GM12878 (cell line): ENCODE data around the gene TFF1. TPM values are rescaled to one million over a fixed set of nuclear protein-coding genes. Genes with fewer than 3 reads are reported as not detected.

ENCODE experiments used
- ATAC-seq: fragments of 200-7000 bp; cut with Tn5 transposase; 3 replicates; pipeline ENCODE4 v1.9.1; 2020; ENCODE audit warnings: mild to moderate bottlenecking, moderate library complexity
- BruUV-seq: library from RNA; stranded (reverse); fragments of 400-500 nt; replicated peaks from 2 replicates; lab custom pipeline; 2021; lab: Mats Ljungman, UMichigan
- CTCF ChIA-PET: fragments of 300-600 bp; sonication (Branson Sonifier 250); formaldehyde crosslinking; extraction: SDS; loops from one replicate; lab custom pipeline; 2021; ENCODE audit warnings: inconsistent platforms; lab: Yijun Ruan, JAX
- POLR2A ChIA-PET: fragments of 350-600 bp; formaldehyde crosslinking; extraction: SDS; loops from one replicate; lab custom pipeline; 2021; ENCODE audit warnings: inconsistent platforms; lab: Charles Lee
- RAD21 ChIA-PET: fragments of 300-600 bp; sonication (Branson Sonifier 250); formaldehyde crosslinking; loops from one replicate; lab custom pipeline; 2023; ENCODE audit warnings: antibody characterized with exemption; ENCODE audit not compliant: unreplicated experiment; lab: Charles Lee
- SMC1A ChIA-PET: fragments of 300-600 bp; sonication (Branson Sonifier 250); formaldehyde crosslinking; loops from one replicate; lab custom pipeline; 2023; ENCODE audit not compliant: unreplicated experiment, uncharacterized antibody; lab: Charles Lee
- DNase-seq: peaks from one replicate; pipeline ENCODE4 v3.0.0-alpha.2; 2011; ENCODE audit warnings: low read depth, low spot score
- FAIRE-seq: peaks from 3 replicates; lab custom pipeline; 2011; peaks lifted over from hg19 to GRCh38; lab: Jason Lieb, UNC
- H2AFZ ChIP-seq: 2 replicates; pipeline ENCODE4 v1.6.0; 2011; ENCODE audit warnings: low read depth, low read length, control low read depth; ENCODE audit not compliant: control insufficient read depth
- H3K27ac ChIP-seq: 2 replicates; pipeline ENCODE4 v1.5.1; 2011; ENCODE audit warnings: control low read depth; ENCODE audit not compliant: control insufficient read depth, insufficient read depth
- H3K27me3 ChIP-seq, 2 experiments: replicated peaks in 1 of 2; 2 replicates each; pipeline versions ENCODE4 v1.6.0 to v1.6.1; 2011; ENCODE audit warnings: low read length in 1 of 2; ENCODE audit not compliant: control insufficient read depth in 2 of 2, insufficient read depth in 2 of 2
- H3K36me3 ChIP-seq, 2 experiments: 2 replicates each; pipeline ENCODE4 v1.5.1; 2011; ENCODE audit warnings: low read length in 1 of 2; ENCODE audit not compliant: control insufficient read depth in 2 of 2, insufficient read depth in 2 of 2
- H3K4me1 ChIP-seq: 2 replicates; pipeline ENCODE4 v1.6.1; 2011; ENCODE audit warnings: mild to moderate bottlenecking, low read length, moderate library complexity, mixed read lengths; ENCODE audit not compliant: control insufficient read depth, insufficient read depth
- H3K4me2 ChIP-seq: 2 replicates; pipeline ENCODE4 v1.6.0; 2011; ENCODE audit warnings: control low read depth; ENCODE audit not compliant: control insufficient read depth, insufficient read depth
- H3K4me3 ChIP-seq: fragments of 200-600 bp; sonication (generic); 2 replicates; pipeline ENCODE4 v1.5.1; 2016
- H3K79me2 ChIP-seq: 2 replicates; pipeline ENCODE4 v1.6.0; 2011; ENCODE audit warnings: low read length; ENCODE audit not compliant: control insufficient read depth, insufficient read depth
- H3K9ac ChIP-seq: 2 replicates; pipeline ENCODE4 v1.8.0; 2011; ENCODE audit warnings: low read length, control low read depth, mixed read lengths; ENCODE audit not compliant: control insufficient read depth, insufficient read depth
- H3K9me3 ChIP-seq: replicated peaks from 3 replicates; pipeline ENCODE4 v1.5.1; 2011; ENCODE audit warnings: mild to moderate bottlenecking, low read length; ENCODE audit not compliant: control insufficient read depth, insufficient read depth
- H4K20me1 ChIP-seq: 2 replicates; pipeline ENCODE4 v1.6.0; 2011; ENCODE audit not compliant: control insufficient read depth, insufficient read depth
- BMI1 ChIP-seq: fragments of 450-650 bp; IDR thresholded peaks from 2 replicates; pipeline ENCODE4 v1.6.1; 2016; ENCODE audit warnings: mild to moderate bottlenecking, moderate library complexity, borderline replicate concordance
- ELK1 ChIP-seq: IDR thresholded peaks from 2 replicates; pipeline ENCODE4 v1.6.1; 2012; ENCODE audit warnings: low read depth, low read length, improper control_type of control experiment
- FOS ChIP-seq: IDR thresholded peaks from 3 replicates; pipeline ENCODE4 v1.6.1; 2011; ENCODE audit warnings: borderline replicate concordance; ENCODE audit not compliant: insufficient read length; ENCODE audit errors: extremely low read depth
- FOXM1 ChIP-seq: IDR thresholded peaks from 2 replicates; pipeline ENCODE4 v1.6.1; 2012; ENCODE audit warnings: low read depth, mild to moderate bottlenecking, inconsistent platforms, low read length, moderate library complexity
- JUND ChIP-seq: IDR thresholded peaks from 2 replicates; pipeline ENCODE4 v1.6.1; 2012; ENCODE audit warnings: low read depth, mild to moderate bottlenecking, low read length, improper control_type of control experiment, moderate library complexity
- KAT2A ChIP-seq: conservative IDR thresholded peaks from 2 replicates; pipeline ENCODE4 v1.6.1; 2011; ENCODE audit warnings: low read depth, low read length; ENCODE audit not compliant: control insufficient read depth
- MEF2B ChIP-seq: fragments of 450-650 bp; IDR thresholded peaks from 2 replicates; pipeline ENCODE4 v1.6.1; 2018; ENCODE audit warnings: mild to moderate bottlenecking, moderate library complexity; ENCODE audit not compliant: partially characterized antibody, poor library complexity, severe bottlenecking
- NFIC ChIP-seq: IDR thresholded peaks from 2 replicates; pipeline ENCODE4 v1.6.1; 2012; ENCODE audit warnings: low read depth, mild to moderate bottlenecking, inconsistent platforms, low read length, moderate library complexity
- POLR2A ChIP-seq: IDR thresholded peaks from 2 replicates; pipeline ENCODE4 v1.6.1; 2011; ENCODE audit warnings: low read depth, mild to moderate bottlenecking, low read length
- POU2F2 ChIP-seq: IDR thresholded peaks from 3 replicates; pipeline ENCODE4 v1.6.1; 2011; ENCODE audit warnings: low read depth, mild to moderate bottlenecking, low read length, borderline replicate concordance
- RAD21 ChIP-seq: IDR thresholded peaks from 2 replicates; pipeline ENCODE4 v1.6.1; 2011; ENCODE audit warnings: mild to moderate bottlenecking, low read depth, low read length, moderate library complexity; ENCODE audit not compliant: insufficient read depth
- RCOR1 ChIP-seq: conservative IDR thresholded peaks from 2 replicates; pipeline ENCODE4 v1.6.1; 2012; ENCODE audit warnings: low read depth, low read length, improper control_type of control experiment
- RELA ChIP-seq: fragments of 450-650 bp; IDR thresholded peaks from 2 replicates; pipeline ENCODE4 v1.8.0; 2014; ENCODE audit warnings: borderline replicate concordance; ENCODE audit not compliant: partially characterized antibody
- TCF3 ChIP-seq: IDR thresholded peaks from 2 replicates; pipeline ENCODE4 v1.6.1; 2012; ENCODE audit warnings: low read depth, mild to moderate bottlenecking, low read length, borderline replicate concordance; ENCODE audit not compliant: insufficient read depth
- ZBED1 ChIP-seq: IDR thresholded peaks from 2 replicates; pipeline ENCODE4 v1.6.1; 2016; ENCODE audit warnings: borderline replicate concordance
- ZBTB4 ChIP-seq: fragments of 450-650 bp; formaldehyde crosslinking; IDR thresholded peaks from 2 replicates; pipeline ENCODE4 v1.4.0; 2022; ENCODE audit warnings: mild to moderate bottlenecking, moderate library complexity
- ZNF24 ChIP-seq: fragments of 450-650 bp; IDR thresholded peaks from 2 replicates; pipeline ENCODE4 v1.6.1; 2017; ENCODE audit warnings: antibody characterized with exemption, mild to moderate bottlenecking
- WGBS: methylation state at CpG from one replicate; pipeline ENCODE4 v1.1.6; 2016; ENCODE audit warnings: low lambda C conversion rate; ENCODE audit not compliant: insufficient replicate concordance, insufficient coverage; ENCODE audit errors: missing lambda C conversion rate; 5-methylcytosine and 5-hydroxymethylcytosine counted together
- in situ Hi-C: fragments of 300-500 bp; cut with MboI; formaldehyde crosslinking; loops from 9 replicates; pipeline ENCODE4 v1.14.3; 2018; ENCODE audit warnings: mixed read lengths
- intact Hi-C: fragments of 100-400 bp; cut with micrococcal nuclease; formaldehyde crosslinking; loops from one replicate; pipeline ENCODE4 v1.14.2; 2022; ENCODE audit not compliant: unreplicated experiment
- polyA plus RNA-seq, 11 experiments: library from polyadenylated mRNA; depleted of rRNA in 4 of 11; unstranded in 6 of 11; stranded (reverse) in 5 of 11; fragments of >200 nt; fragmentation: Nextera tagmentation in 4 of 11; fragmentation: Illumina TruSeq in 1 of 11; extraction: Ambion mirVana in 4 of 11; extraction: Trizol in 1 of 11; gene quantifications; 1 replicate in 1 of 11; 2 replicates in 10 of 11; pipeline versions ENCODE4 v1.2.1 to v1.2.3, GENCODE V29; 2011 to 2016; ENCODE audit warnings: inconsistent platforms in 2 of 11, missing spikeins in 2 of 11, low read depth in 1 of 11
- total RNA-seq, 4 experiments: library from RNA; depleted of rRNA in 3 of 4; stranded (reverse); fragments of >200 nt in 3 of 4; fragmentation: Illumina TruSeq in 1 of 4; extraction: Trizol in 1 of 4; gene quantifications; 2 replicates each; pipeline versions ENCODE4 v1.2.1 to v1.2.3, GENCODE V29; 2013 to 2021

TFF1 gene
- total and polyA plus RNA-seq, 10 of the 15 experiments (the other 5 are each of a cell fraction or from before 2014, with no cell fraction given) = 0.13 TPM; not detected in 9

DNA sequence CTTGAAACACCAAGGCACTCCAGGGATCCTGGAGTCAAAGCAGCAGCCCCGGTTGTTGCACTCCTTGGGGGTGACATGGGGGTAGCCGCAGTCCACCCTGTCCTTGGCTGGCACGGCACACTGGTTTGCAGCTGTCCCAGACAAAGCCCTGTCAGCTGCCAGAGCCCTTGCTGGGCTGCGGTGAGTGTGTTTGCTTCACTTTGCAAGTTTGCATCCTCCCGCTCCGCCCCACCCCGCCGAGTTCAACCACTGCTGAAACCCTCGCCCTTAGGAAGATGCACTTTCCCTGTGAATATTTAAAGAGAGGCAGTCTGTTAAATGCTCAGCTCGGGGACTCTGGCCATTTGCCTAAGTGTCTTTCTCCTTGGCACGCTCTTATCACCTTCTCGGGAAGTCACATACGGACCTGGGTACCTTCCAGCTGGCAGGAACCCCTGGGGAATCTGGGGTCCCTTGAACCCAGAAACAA is 52.8 kb downstream of the TFF1 start (continued):
- TF ChIP-seq ZBTB4 (CRISPR knock-in tag) (no peak), POLR2A (no peak), FOXM1 (no peak), RAD21 (no peak), NFIC (no peak)

DNA sequence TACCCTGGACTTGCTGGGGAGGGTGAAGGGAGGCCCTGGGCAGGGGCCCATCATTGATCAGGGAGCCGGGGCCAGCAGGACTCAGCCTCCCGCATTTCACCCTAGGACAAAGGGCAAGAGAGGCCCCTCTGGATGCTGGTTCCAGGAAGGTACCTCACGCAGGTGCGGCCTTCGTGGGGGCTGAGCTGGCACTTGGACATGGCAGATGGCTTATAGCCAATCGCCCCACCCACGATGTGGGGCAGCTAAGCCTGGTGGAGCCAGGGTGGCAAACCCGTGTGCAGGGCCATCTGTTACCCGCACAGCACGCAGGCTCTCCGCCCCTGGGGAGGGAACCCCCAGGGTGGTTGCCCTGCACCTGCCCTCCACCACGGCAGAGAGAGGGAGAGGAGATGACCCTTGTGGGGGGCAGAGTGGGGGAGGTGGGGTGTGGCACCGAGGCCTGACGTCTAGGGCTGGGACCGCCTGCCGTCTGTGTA is 53.7 kb downstream of the TFF1 start:
- H3K4me2 ChIP-seq = no peak overlapping the region
- no peak overlapping the region for H3K27ac ChIP-seq
- no peaks in the 10 kb centered on the region for H3K36me3 ChIP-seq
- intact Hi-C loops = no loop called here
- no TSS peak for BruUV-seq
- H3K4me3 ChIP-seq = no peak overlapping the region
- H3K79me2 ChIP-seq = no peaks in the 10 kb centered on the region
- ATAC-seq = no peak
- H3K27me3 ChIP-seq = no peaks in the 10 kb centered on the region
- CTCF ChIA-PET = no interaction called here
- TF ChIP-seq TCF3 (no peak), MEF2B (no peak), ELK1 (no peak), BMI1 (no peak), ZNF24 (no peak), FOS (no peak), KAT2A (no peak), ZBED1 (no peak), RCOR1 (no peak), JUND (no peak), RELA (no peak), POU2F2 (no peak)
- TF ChIP-seq, all 136 proteins: peak for 0
- WGBS = 50% methylated on average over 16 of the region's 16 CpGs
- Histone ChIP-seq H3K4me1 (no peaks in the 10 kb centered on the region), H3K9ac (no peak overlapping the region), H3K9me3 (no peaks in the 10 kb centered on the region), H4K20me1 (no peaks in the 10 kb centered on the region), H2AFZ (no peak overlapping the region)
- POLR2A ChIA-PET = no interaction called here
- DNase-seq = no peak
- RAD21 ChIA-PET = no interaction called here
- in situ Hi-C loops = no loop called here
- SMC1A ChIA-PET = interaction anchor here (4.1 kb wide), 1 partner anchor 223 kb away, joined by 28 read pairs; no protein-coding TSS in a partner anchor
- no peak for FAIRE-seq
